Measurements from ENCODE around the gene DNAH8. TPM values are rescaled to one million over a fixed set of nuclear protein-coding genes. Genes with fewer than 3 reads are reported as not detected.

DNAH8 gene
- total RNA-seq, 6 experiments from 2014 or later = not detected

- Mint-ChIP-seq H3K4me1 (ENCODE audit: low read depth) (peaks cover 13% of the 10 kb centered on the region), H3K27me3 (ENCODE audit: insufficient read depth) (peaks cover 10% of the 10 kb centered on the region), H3K4me3 (no peak overlapping the region), H3K36me3 (ENCODE audit: low read depth) (no peaks in the 10 kb centered on the region), H3K27ac (no peak overlapping the region), H3K9me3 (peaks cover 4% of the 10 kb centered on the region; the same call in 1 of the 2 replicates)
- DNase-seq = no peak
- TF ChIP-seq CTCF (IDR thresholded peaks at IDR 0.05) = no peak
These were observed 684 bp upstream of the DNAH8 start for GRCh38 chr6:38714239-38715015.

GRCh38 chr6:38716825-38717224 lies 1.7 kb downstream of the DNAH8 start:
- Mint-ChIP-seq H3K9me3 (no peaks in the 10 kb centered on the region), H3K4me3 (no peak overlapping the region), H3K27ac (no peak overlapping the region), H3K36me3 (ENCODE audit: low read depth) (no peaks in the 10 kb centered on the region), H3K4me1 (ENCODE audit: low read depth) (peaks cover 13% of the 10 kb centered on the region), H3K27me3 (ENCODE audit: insufficient read depth) (peaks cover 9% of the 10 kb centered on the region)
- DNase-seq = no peak
- TF ChIP-seq CTCF (IDR thresholded peaks at IDR 0.05) = no peak

GRCh38 chr6:38719358-38719757 lies 4.2 kb downstream of the DNAH8 start:
- no peak for DNase-seq
- Mint-ChIP-seq H3K27me3 (ENCODE audit: insufficient read depth) (peaks cover 10% of the 10 kb centered on the region), H3K4me1 (ENCODE audit: low read depth) (peaks cover 4% of the 10 kb centered on the region), H3K27ac (no peak overlapping the region), H3K36me3 (ENCODE audit: low read depth) (no peaks in the 10 kb centered on the region), H3K4me3 (no peak overlapping the region), H3K9me3 (no peaks in the 10 kb centered on the region)
- TF ChIP-seq CTCF (IDR thresholded peaks at IDR 0.05) = no peak; the same call in 1 of the 2 replicates

- TF ChIP-seq CTCF (IDR thresholded peaks at IDR 0.05) = peak; percentile 29; the same call in 1 of the 2 replicates
- Mint-ChIP-seq H3K27ac (no peak overlapping the region), H3K4me3 (no peak overlapping the region), H3K36me3 (ENCODE audit: low read depth) (no peaks in the 10 kb centered on the region), H3K4me1 (ENCODE audit: low read depth) (no peaks in the 10 kb centered on the region), H3K9me3 (no peaks in the 10 kb centered on the region), H3K27me3 (ENCODE audit: insufficient read depth) (peaks cover 10% of the 10 kb centered on the region)
- no peak for DNase-seq
These were observed 5.2 kb downstream of the DNAH8 start for GRCh38 chr6:38720295-38720694.

GRCh38 chr6:38722038-38722437 lies 6.9 kb downstream of the DNAH8 start:
- H3K27me3 Mint-ChIP-seq (ENCODE audit: insufficient read depth) = peaks cover 9% of the 10 kb centered on the region
- TF ChIP-seq CTCF (IDR thresholded peaks at IDR 0.05) = no peak
- H3K9me3 Mint-ChIP-seq = no peaks in the 10 kb centered on the region
- no peaks in the 10 kb centered on the region for H3K4me1 Mint-ChIP-seq (ENCODE audit: low read depth)
- H3K36me3 Mint-ChIP-seq (ENCODE audit: low read depth) = no peaks in the 10 kb centered on the region
- no peak for DNase-seq
- no peak overlapping the region for H3K27ac Mint-ChIP-seq
- no peak overlapping the region for H3K4me3 Mint-ChIP-seq

Data from HFFc6 (cell line).